HG02970 (cell line): ENCODE measurements around the gene TMEM140.
"Not testable (repeated sequence)": the region's sequence is repeated elsewhere in the genome, so short reads cannot be mapped to it uniquely, and the experiment has no call there.

ENCODE experiments used
- ATAC-seq: cut with Tn5 transposase; IDR thresholded peaks from one replicate; pipeline ENCODE4 v1.9.1; 2021; ENCODE audit warnings: mild to moderate bottlenecking, moderate library complexity, moderate number of reproducible peaks; ENCODE audit not compliant: unreplicated experiment, low FRiP score

Gene TMEM140

GRCh38 chr7:135147899-135148721, at the start of gene TMEM140:
TMEM140 (plus strand) TSS chr7:135148072; CDS start chr7:135164442, 16,370 bp downstream.
- peak; percentile 80 for ATAC-seq

- no peak for ATAC-seq
These were observed 49.5 kb upstream of the TMEM140 start for GRCh38 chr7:135098391-135098790.

- no peak for ATAC-seq
These were observed 47.0 kb upstream of the TMEM140 start for GRCh38 chr7:135100856-135101255.

- ATAC-seq, result no peak
These were observed 45.5 kb upstream of the TMEM140 start for GRCh38 chr7:135102372-135102771.

- no peak for ATAC-seq
These were observed 38.3 kb upstream of the TMEM140 start for GRCh38 chr7:135109562-135109961.

- no peak for ATAC-seq
These were observed 37.9 kb upstream of the TMEM140 start for GRCh38 chr7:135109976-135110375.

- ATAC-seq, result no peak
These were observed 36.5 kb upstream of the TMEM140 start for GRCh38 chr7:135111379-135111778.

- ATAC-seq, result no peak
These were observed 33.2 kb upstream of the TMEM140 start for GRCh38 chr7:135114622-135115021.

- ATAC-seq, result no peak
These were observed 30.8 kb upstream of the TMEM140 start for GRCh38 chr7:135117096-135117495.

GRCh38 chr7:135121868-135122267, 26.0 kb upstream of the TMEM140 start:
- no peak for ATAC-seq

GRCh38 chr7:135124631-135125030, 23.2 kb upstream of the TMEM140 start:
- not testable (repeated sequence) for ATAC-seq

GRCh38 chr7:135128931-135129330, 18.9 kb upstream of the TMEM140 start:
- no peak for ATAC-seq

- no peak for ATAC-seq
These were observed 18.3 kb upstream of the TMEM140 start for GRCh38 chr7:135129579-135129978.

- ATAC-seq, result no peak
These were observed 3.8 kb upstream of the TMEM140 start for GRCh38 chr7:135143885-135144668.

- ATAC-seq, result peak; percentile 4
These were observed 452 bp upstream of the TMEM140 start for GRCh38 chr7:135147341-135147898.

- ATAC-seq, result no peak
These were observed 2.4 kb downstream of the TMEM140 start for GRCh38 chr7:135150072-135150782.

- ATAC-seq, result no peak
These were observed 3.3 kb downstream of the TMEM140 start for GRCh38 chr7:135151132-135151531.

- ATAC-seq, result no peak
These were observed 3.7 kb downstream of the TMEM140 start for GRCh38 chr7:135151533-135151932.

GRCh38 chr7:135152442-135152841, 4.6 kb downstream of the TMEM140 start:
- ATAC-seq, result no peak

GRCh38 chr7:135154734-135155133, 6.9 kb downstream of the TMEM140 start:
- ATAC-seq, result no peak

- ATAC-seq, result no peak
These were observed 8.4 kb downstream of the TMEM140 start for GRCh38 chr7:135156290-135156689.
